GM18870 (cell line): ENCODE data around the gene DCST2.

ENCODE experiments used
- ATAC-seq: cut with Tn5 transposase; IDR thresholded peaks from one replicate; pipeline ENCODE4 v1.9.1; 2021; ENCODE audit warnings: moderate library complexity; ENCODE audit not compliant: unreplicated experiment

Gene DCST2

DNA sequence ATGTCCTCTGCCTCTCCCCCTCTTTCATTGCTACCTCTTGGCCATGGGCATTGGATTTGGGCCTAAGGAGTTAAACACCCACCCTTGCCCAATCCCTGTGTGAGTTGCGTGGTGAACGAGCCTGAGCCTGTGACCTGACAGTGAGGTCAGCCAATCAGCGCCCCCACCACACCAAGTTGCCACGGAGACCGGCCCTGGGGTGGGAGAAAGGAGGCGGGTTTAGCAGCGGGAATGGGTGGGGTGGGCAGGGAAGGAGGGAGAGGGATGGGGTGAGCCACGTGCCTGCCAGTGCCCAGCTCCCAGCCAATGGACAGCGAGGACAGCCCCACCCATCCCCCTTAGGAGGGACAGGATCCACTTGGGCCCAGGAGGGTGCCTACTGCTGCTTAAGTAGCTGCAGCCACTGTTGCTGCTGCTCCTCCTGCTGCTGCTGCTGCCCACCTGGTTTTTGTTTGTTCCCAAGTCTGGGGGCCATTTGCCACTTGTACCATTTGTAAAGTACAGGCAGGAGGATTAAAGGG lies 21.5 kb downstream of the DCST2 start:
- ATAC-seq = no peak

- no peak for ATAC-seq
Measured at GRCh38 chr1:155011437-155012025, 22.1 kb downstream of the DCST2 start.

- ATAC-seq = no peak
Measured at GRCh38 chr1:155011004-155011416, 22.6 kb downstream of the DCST2 start.

DNA sequence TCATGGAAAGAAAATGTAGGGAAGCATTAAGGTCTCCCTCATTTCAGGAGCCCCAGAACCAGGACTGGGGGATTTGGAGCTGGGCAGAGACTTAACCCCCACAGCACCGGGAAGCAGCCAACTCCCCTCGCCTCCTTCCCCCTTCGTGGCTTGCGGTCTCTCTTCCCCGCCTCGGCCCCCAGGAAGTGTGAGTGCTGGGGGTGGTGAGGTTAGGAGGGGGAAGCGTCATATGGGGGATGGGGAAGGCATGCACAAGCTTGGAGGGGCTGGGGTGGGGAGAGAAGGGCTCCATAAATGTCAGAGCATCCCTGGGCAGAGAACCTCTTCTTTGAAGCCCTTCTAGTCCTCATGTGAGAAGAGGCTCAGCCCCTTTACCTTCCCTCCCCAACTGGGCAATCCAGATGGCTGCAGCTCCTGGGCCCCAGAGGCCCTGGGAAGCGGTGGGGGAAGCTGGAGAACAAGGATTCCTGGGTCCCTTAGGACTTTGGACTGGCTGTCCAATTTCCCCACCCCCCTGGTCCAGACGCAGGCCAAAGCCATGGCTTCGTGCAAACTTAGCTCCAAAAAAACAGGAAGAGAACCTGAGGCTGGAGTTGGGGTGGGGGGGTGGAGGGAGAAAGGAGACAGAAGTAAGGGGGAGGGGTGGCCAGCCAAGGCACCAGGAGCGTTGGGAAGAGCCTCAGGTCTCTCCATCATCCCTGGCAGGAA lies 23.2 kb downstream of the DCST2 start:
- no peak for ATAC-seq

DNA sequence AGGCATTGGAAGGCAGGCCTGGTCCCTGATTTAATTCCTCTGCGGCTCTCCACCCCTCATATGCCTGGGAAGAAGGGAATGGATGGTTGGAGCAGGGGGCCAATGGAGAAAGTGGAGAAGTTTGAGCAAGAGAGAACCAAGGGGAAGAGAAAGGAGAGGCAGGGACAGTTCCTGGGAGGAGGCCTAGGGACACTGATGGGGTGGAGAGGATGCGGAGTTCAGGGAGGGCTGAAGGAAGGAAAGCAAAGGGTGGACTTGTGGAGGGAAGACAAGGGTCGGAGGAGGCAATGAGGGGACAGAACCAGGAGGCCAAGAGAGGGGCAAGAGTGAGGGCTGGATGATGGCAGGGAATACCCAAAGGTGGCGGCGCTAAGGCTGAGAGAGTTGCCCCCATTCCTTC lies 23.8 kb downstream of the DCST2 start:
- no peak for ATAC-seq

- no peak for ATAC-seq
Measured at GRCh38 chr1:155009221-155009711, 24.3 kb downstream of the DCST2 start.

- no peak for ATAC-seq
Measured at GRCh38 chr1:155008015-155008941, 25.3 kb downstream of the DCST2 start.

GRCh38 chr1:155007251-155007828 lies 26.2 kb downstream of the DCST2 start:
- ATAC-seq = no peak

- no peak for ATAC-seq
Measured at GRCh38 chr1:155006601-155007101, 26.9 kb downstream of the DCST2 start.

- ATAC-seq = no peak
Measured at GRCh38 chr1:155005076-155006011, 28.2 kb downstream of the DCST2 start.

DNA sequence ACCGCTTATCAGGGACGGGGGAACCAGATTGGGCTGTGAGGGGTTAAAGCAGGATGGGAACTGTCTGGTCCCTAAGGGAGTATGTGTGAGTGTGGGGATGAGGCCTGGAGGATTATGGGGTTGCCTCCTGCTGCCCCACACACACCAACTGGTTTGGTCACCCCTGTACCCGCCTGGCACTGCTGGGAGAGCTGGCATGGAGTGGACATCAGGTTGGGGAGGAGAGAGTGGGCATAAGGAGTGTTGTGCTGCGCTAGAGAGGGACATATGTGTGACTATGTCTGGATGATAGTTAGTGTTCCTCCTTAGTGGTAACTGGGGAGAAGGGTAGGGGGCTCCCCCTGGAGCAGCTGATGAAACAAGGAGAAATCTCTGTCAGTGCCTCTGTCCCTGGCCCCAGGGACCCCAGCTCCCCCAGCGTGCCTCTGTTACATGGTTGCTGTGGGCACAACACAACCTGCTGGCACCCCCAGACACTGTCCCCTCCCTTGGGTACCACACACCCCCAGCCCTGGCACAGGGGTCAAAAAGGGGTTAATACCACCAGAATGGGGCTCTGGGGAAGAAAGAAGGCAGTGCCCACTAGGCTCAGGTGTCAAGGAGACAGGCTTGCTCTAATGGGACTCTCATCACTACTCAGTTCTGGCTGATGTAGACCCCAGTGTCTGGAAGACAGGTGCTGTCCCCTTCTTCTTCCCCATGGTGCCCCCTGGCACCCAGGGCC lies 29.1 kb downstream of the DCST2 start:
- no peak for ATAC-seq

DNA sequence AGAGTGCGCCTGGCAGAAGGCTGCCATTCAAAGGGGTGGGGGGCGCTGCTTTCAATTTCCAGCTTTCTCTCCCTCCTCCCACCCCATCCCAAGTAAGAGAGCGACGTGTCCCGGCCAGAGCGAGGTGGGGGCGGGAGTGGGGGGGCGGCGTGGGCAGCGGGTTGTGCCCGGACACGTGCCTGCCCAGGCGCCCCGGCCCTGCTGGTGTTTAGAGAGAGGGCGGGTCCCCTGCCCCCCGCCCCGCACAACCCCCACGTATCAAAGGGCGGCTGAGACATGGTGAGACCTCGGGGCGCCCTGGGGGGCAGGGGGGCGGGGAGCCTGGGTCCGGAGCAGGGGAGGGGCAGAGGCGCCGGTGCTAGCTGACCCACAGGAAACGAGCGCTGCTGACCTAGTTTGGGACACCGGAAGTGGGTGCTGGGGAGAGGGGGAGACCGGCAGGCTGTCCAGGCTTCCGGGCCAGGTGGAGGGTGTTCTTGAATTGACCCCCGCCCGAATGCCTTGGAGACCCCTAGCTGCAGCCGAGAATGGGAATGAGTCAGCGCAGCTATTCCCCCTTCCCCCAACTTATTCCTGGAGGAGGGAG lies 29.7 kb downstream of the DCST2 start:
- no peak for ATAC-seq

DNA sequence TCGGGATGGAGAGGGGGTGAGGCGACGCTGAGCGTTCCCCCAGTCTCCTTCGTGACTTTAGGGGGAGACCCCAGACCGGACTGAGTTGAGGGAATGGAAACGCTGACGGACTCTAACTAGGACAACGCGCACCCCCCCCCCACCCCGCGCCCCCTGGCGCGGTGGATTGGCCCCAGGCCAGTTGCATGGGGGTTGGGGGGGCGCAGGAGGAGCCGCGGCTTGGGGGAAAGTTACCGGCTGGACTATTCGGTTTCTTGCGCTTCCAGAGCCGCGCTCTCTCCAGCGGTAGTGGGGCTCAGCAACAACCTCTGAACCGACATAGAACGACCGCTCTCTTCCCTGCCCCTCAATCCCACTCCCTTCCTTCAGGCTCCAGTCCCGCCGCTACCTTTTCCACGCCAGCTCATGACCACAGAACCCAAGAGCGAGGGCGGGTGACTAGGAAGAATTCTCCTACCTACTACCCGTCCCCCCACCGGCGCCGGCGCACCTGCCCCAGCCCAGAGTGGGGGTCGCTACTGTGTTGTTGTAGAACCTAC lies 30.3 kb downstream of the DCST2 start:
- no peak for ATAC-seq

- no peak for ATAC-seq
Measured at GRCh38 chr1:155002464-155003226, 30.9 kb downstream of the DCST2 start, which contains the start of gene ZBTB7B. Gene ZBTB7B, plus strand, starts transcription at chr1:155002802. Its CDS starts 11,859 bp downstream, at chr1:155014661.

DNA sequence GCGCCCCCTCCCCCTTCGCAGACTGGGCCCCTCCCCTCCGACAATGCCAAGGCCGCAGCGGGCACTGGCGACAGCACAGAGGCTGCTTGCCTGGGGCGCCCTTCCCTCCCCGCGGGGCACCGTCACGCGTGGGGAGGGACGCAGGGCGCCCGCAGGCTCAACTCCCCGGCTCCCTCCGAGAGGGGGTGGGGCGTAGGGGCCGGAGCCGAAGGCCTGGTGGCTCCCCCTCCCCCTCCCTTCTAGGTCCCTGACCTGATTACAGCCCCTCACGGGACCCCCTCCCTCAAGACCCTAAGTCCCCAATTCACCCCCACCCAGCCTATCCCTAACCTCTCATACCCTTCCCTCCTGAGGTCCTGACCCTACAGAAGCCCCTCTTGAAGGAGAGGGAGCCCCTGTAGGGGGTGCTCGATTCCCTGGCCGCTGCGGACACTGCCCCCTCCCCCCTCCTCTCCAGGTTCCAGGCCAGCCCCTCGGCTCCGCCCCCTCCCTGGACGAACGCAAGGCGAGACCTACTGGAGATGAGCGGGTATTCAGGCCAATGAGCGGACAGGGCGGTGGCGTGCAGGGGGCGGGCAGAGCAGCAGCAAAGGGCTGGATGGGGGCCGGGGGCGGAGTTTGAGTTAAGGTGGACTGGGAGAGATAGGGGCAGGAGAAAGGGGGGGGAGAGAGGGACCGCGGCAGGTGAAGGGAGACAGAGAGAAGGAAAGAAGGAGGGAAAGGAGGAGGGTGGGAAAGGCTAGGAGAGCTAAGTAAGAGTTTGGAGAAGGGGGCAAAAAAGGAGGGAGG lies 31.7 kb downstream of the DCST2 start:
- peak; percentile 43 for ATAC-seq

DNA sequence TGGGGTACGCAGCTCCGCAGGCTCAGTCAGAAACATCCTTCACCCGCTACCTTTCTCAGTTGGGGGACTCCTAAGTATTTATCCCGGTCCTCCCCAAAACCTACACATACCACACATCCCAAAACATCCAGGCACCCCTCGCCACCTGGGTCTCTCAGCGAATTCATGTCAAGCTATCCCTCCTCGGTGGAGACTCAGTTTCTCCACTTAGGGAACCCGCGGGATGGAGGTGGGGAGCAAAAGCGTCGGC lies 32.2 kb downstream of the DCST2 start:
- no peak for ATAC-seq
